ENCODE data around the gene LRRC8B. TPM values are rescaled to one million over a fixed set of nuclear protein-coding genes. Genes with fewer than 3 reads are reported as not detected.
A peak's percentile ranks its signal among the peaks of the same experiment; 100 is the strongest.
"Not testable (repeated sequence)": the region's sequence is repeated elsewhere in the genome, so short reads cannot be mapped to it uniquely, and the experiment has no call there.

Gene LRRC8B
- total RNA-seq, 2 experiments from 2014 or later: 15.7 to 16.5 TPM

GRCh38 chr1:89584211-89584610 is 59.6 kb downstream of the LRRC8B start:
- no peak overlapping the region for H3K4me3 Mint-ChIP-seq
- H3K27me3 Mint-ChIP-seq: no peaks in the 10 kb centered on the region
- no peaks in the 10 kb centered on the region for H3K9me3 Mint-ChIP-seq (ENCODE audit: low read depth)
- CTCF ChIA-PET: interaction anchor here (0.8 to 1.7 kb wide), 3 partner anchors 11 to 101 kb away, joined by 3 read pairs; no protein-coding TSS in a partner anchor
- no peak overlapping the region for H3K27ac Mint-ChIP-seq
- ATAC-seq: no peak
- H3K4me1 Mint-ChIP-seq: peaks cover 51% of the 10 kb centered on the region
- H3K36me3 Mint-ChIP-seq: peaks cover 72% of the 10 kb centered on the region
- DNase-seq: no peak

DNA sequence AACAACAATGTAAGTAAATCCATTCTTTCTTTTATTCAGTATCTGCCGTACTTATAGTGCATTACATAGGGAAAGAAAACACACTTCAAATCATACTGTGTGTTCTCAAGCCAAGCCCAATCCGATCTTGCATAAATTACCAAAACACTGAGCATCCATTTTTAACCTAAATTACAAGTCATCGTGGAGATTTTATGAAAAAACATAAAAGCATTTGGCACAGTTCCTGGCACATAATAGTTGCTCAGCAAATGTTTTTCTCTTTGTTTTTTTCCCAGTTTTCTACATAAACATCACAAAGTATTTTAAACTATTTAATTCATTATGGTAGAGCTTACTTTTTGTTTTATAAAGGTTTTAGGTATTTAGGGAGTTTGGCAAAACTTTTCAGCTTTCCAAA is 60.2 kb downstream of the LRRC8B start:
- no peaks in the 10 kb centered on the region for H3K9me3 Mint-ChIP-seq (ENCODE audit: low read depth)
- ATAC-seq (no peak), DNase-seq (no peak)
- H3K36me3 Mint-ChIP-seq: peaks cover 70% of the 10 kb centered on the region
- H3K4me3 Mint-ChIP-seq: no peak overlapping the region
- no peak overlapping the region for H3K27ac Mint-ChIP-seq
- CTCF ChIA-PET: interaction anchor here (0.8 to 1.7 kb wide), 4 partner anchors 11 to 101 kb away, joined by 3 to 4 read pairs (median 3); no protein-coding TSS in a partner anchor
- no peaks in the 10 kb centered on the region for H3K27me3 Mint-ChIP-seq
- peaks cover 56% of the 10 kb centered on the region for H3K4me1 Mint-ChIP-seq

DNA sequence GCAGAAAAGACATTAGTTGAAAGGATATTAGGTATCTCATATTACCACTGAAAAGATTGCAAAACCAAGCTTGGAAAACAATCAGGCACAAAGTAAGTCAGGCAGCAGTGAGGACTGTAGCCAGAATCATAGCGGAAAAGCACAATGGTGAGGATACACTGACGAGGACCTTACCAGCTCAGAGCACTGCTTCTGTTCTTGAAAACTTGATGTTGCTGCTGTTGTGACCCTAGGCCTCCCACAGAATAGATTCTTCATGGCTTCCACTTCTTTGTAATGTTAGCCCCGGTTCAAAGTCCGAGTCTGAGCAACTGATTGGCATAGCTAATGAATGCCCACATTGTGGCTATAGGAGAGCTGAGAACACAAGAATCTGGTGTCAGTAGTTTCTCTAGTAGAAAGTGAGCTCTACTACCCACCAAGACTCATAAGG is 63.1 kb downstream of the LRRC8B start:
- no peak overlapping the region for H3K27ac Mint-ChIP-seq
- CTCF ChIA-PET: interaction anchor here (1.0 kb wide), 2 partner anchors 9 to 12 kb away, joined by 3 read pairs; no protein-coding TSS in a partner anchor
- no peak for ATAC-seq

GRCh38 chr1:89588480-89588879 is 63.9 kb downstream of the LRRC8B start:
- CTCF ChIA-PET: interaction anchor here (1.0 kb wide), 1 partner anchor 12 kb away, joined by 3 read pairs; no protein-coding TSS in a partner anchor
- peaks cover 56% of the 10 kb centered on the region for H3K36me3 Mint-ChIP-seq
- H3K27ac Mint-ChIP-seq: no peak overlapping the region
- peaks cover 67% of the 10 kb centered on the region for H3K4me1 Mint-ChIP-seq
- ATAC-seq: no peak
- no peaks in the 10 kb centered on the region for H3K9me3 Mint-ChIP-seq (ENCODE audit: low read depth)
- no peak overlapping the region for H3K4me3 Mint-ChIP-seq
- no peak for DNase-seq
- no peaks in the 10 kb centered on the region for H3K27me3 Mint-ChIP-seq

More for the DNA sequence above, 63.1 kb downstream of the LRRC8B start:
- Mint-ChIP-seq H3K27me3 (no peaks in the 10 kb centered on the region), H3K9me3 (ENCODE audit: low read depth) (no peaks in the 10 kb centered on the region), H3K36me3 (peaks cover 57% of the 10 kb centered on the region), H3K4me1 (peaks cover 62% of the 10 kb centered on the region), H3K4me3 (no peak overlapping the region)
- DNase-seq: no peak

DNA sequence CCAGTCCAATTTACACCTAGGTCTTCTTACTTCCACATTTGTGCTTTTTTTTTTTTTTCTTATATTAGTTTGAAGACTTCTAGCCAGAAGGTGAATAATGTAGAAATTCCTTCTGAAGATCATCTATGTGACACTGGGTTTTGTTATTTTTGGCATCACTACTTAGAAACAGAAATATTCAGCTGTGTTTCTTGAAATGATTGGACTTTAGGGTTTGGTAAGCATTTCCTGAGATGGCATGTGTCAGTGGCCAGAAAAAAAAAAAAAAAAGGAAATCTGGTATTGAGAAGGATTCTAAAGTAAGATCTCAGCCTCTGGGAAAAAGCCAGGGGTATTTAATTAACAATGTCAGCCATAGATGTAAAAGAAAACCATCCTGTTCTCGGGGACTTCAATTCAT is 64.9 kb downstream of the LRRC8B start:
- CTCF ChIA-PET: interaction anchor here (0.7 to 1.6 kb wide), 6 partner anchors 9 to 71 kb away, joined by 3 to 6 read pairs (median 3); no protein-coding TSS in a partner anchor
- DNase-seq: no peak
- Mint-ChIP-seq H3K4me3 (no peak overlapping the region), H3K27ac (peak overlapping the region; percentile 61), H3K27me3 (no peaks in the 10 kb centered on the region), H3K4me1 (peaks cover 70% of the 10 kb centered on the region), H3K36me3 (peaks cover 53% of the 10 kb centered on the region), H3K9me3 (ENCODE audit: low read depth) (no peaks in the 10 kb centered on the region)
- ATAC-seq: peak; percentile 51

DNA sequence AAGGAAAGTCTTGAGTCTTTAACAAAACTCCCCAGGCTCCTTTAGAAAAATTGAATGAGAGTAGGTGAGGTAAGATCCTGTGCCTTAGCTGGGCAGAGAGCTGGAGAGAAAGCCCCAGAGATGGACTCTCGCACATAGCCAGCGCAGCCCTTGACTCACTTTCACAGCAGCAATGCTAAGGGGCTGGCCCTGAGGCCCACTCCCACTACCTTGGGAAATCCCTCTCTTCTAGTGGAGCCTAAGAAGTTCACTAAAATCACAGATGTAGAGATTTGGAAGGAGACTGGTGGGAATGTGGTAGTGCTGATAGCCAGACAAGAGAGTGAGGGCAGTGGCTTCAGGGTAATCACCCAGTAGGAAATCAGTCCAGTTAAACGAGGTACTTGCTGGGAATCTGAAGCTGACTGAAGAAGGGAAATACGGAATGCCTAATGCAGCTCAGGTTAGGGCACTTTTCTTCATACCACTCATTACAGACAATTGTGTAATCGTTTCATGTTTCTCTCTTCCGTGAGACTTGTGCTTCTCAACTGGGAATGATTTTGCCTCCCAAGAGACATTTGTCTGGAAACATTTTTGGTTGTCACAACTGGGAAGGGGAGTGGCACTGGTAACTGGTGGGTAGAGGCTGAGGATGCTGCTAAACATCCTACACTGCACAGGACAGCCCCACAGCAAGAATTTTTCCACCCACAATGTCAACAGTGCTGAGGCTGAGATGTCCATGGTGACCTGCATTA is 65.9 kb downstream of the LRRC8B start:
- ATAC-seq (no peak), DNase-seq (no peak)
- Mint-ChIP-seq H3K27me3 (no peaks in the 10 kb centered on the region), H3K4me1 (peaks cover 64% of the 10 kb centered on the region), H3K27ac (no peak overlapping the region), H3K36me3 (peaks cover 48% of the 10 kb centered on the region), H3K9me3 (ENCODE audit: low read depth) (no peaks in the 10 kb centered on the region), H3K4me3 (no peak overlapping the region)
- CTCF ChIA-PET: interaction anchor here (0.7 to 1.6 kb wide), 6 partner anchors 8 to 172 kb away, joined by 3 to 6 read pairs (median 3); no protein-coding TSS in a partner anchor

DNA sequence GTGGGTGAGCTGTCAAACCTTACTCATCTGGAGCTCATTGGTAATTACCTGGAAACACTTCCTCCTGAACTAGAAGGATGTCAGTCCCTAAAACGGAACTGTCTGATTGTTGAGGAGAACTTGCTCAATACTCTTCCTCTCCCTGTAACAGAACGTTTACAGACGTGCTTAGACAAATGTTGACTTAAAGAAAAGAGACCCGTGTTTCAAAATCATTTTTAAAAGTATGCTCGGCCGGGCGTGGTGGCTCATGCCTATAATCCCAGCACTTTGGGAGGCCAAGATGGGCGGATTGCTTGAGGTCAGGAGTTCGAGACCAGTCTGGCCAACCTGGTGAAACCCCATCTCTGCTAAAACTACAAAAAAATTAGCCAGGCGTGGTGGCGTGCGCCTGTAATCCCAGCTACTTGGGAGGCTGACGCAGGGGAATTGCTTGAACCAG is 68.3 kb downstream of the LRRC8B start:
- ATAC-seq; DNase-seq; H3K4me3 Mint-ChIP-seq; H3K27me3 Mint-ChIP-seq; H3K9me3 Mint-ChIP-seq (ENCODE audit: low read depth): not testable (repeated sequence)
- peaks cover 32% of the 10 kb centered on the region for H3K36me3 Mint-ChIP-seq
- peak overlapping the region; percentile 52 for H3K27ac Mint-ChIP-seq
- CTCF ChIA-PET: interaction anchor here (2.0 kb wide), 1 partner anchor 109 kb away, joined by 7 read pairs; no protein-coding TSS in a partner anchor
- H3K4me1 Mint-ChIP-seq: peaks cover 68% of the 10 kb centered on the region

DNA sequence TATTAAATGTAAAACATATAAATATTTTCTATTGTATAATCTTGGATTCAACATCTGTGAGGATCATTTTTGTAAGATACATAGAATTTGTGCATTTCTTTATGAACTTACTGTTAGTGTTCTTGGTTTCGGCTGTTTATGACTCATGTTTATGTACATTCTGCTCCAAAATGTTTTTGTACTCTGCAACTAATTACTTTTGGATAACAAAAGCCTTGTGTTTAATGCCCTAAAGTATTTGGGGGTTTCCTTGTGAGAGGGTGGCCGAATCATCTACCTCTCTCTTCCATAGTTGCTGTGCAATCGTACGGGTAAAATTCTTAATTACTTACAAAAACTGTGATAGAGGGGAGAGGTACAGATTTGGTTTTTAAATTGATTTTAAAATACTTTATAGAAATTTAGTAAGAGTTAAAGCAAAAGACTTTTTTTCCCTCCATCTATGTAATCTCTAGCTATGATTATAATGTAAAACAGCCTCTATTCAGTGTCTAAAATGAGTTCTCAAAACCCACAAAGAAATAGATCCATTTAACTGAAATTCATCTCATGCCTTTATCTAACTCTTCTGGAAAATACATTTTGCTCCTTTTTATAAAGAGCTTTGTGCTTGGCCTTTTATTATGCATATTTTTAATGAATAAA is 69.6 kb downstream of the LRRC8B start:
- no peak for DNase-seq
- Mint-ChIP-seq H3K9me3 (ENCODE audit: low read depth) (no peaks in the 10 kb centered on the region), H3K4me3 (no peak overlapping the region), H3K36me3 (peaks cover 21% of the 10 kb centered on the region), H3K27me3 (no peaks in the 10 kb centered on the region), H3K27ac (no peak overlapping the region), H3K4me1 (peaks cover 67% of the 10 kb centered on the region)
- no peak for ATAC-seq
- CTCF ChIA-PET: interaction anchor here (0.6 to 2.0 kb wide), 8 partner anchors 10 to 169 kb away, joined by 3 to 7 read pairs (median 3); no protein-coding TSS in a partner anchor

GRCh38 chr1:89596698-89597097 is 72.1 kb downstream of the LRRC8B start:
- DNase-seq (no peak), ATAC-seq (no peak)
- CTCF ChIA-PET: interaction anchor here (1.0 to 1.3 kb wide), 3 partner anchors 9 to 16 kb away, joined by 3 to 5 read pairs (median 4); no protein-coding TSS in a partner anchor
- H3K4me1 Mint-ChIP-seq: peaks cover 61% of the 10 kb centered on the region
- H3K27ac Mint-ChIP-seq: no peak overlapping the region
- no peaks in the 10 kb centered on the region for H3K27me3 Mint-ChIP-seq
- H3K36me3 Mint-ChIP-seq: peaks cover 25% of the 10 kb centered on the region
- H3K4me3 Mint-ChIP-seq: no peak overlapping the region
- no peaks in the 10 kb centered on the region for H3K9me3 Mint-ChIP-seq (ENCODE audit: low read depth)

GRCh38 chr1:89598450-89599331 is 74.1 kb downstream of the LRRC8B start:
- peak; percentile 68 for ATAC-seq
- Mint-ChIP-seq H3K36me3 (peaks cover 13% of the 10 kb centered on the region), H3K4me1 (peaks cover 59% of the 10 kb centered on the region), H3K27me3 (no peaks in the 10 kb centered on the region), H3K4me3 (no peak overlapping the region), H3K27ac (peak overlapping the region; percentile 62), H3K9me3 (ENCODE audit: low read depth) (no peaks in the 10 kb centered on the region)
- CTCF ChIA-PET: interaction anchor here (0.8 to 3.6 kb wide), 10 partner anchors 7 to 169 kb away, joined by 3 to 14 read pairs (median 3); no protein-coding TSS in a partner anchor
- DNase-seq: no peak

- Mint-ChIP-seq H3K4me1 (peaks cover 61% of the 10 kb centered on the region), H3K36me3 (peaks cover 12% of the 10 kb centered on the region), H3K9me3 (ENCODE audit: low read depth) (no peaks in the 10 kb centered on the region), H3K4me3 (no peak overlapping the region), H3K27ac (peak overlapping the region; percentile 62), H3K27me3 (no peaks in the 10 kb centered on the region)
- CTCF ChIA-PET: interaction anchor here (0.8 to 3.6 kb wide), 10 partner anchors 9 to 168 kb away, joined by 3 to 14 read pairs (median 3); no protein-coding TSS in a partner anchor
- DNase-seq: no peak
- peak; percentile 14 for ATAC-seq
Observed at GRCh38 chr1:89599332-89599630, 74.7 kb downstream of the LRRC8B start.

- H3K27me3 Mint-ChIP-seq: no peaks in the 10 kb centered on the region
- no peak overlapping the region for H3K27ac Mint-ChIP-seq
- H3K4me3 Mint-ChIP-seq: no peak overlapping the region
- peaks cover 9% of the 10 kb centered on the region for H3K36me3 Mint-ChIP-seq
- H3K9me3 Mint-ChIP-seq (ENCODE audit: low read depth): no peaks in the 10 kb centered on the region
- H3K4me1 Mint-ChIP-seq: peaks cover 73% of the 10 kb centered on the region
- DNase-seq (no peak), ATAC-seq (no peak)
- CTCF ChIA-PET: interaction anchor here (1.3 to 3.6 kb wide), 5 partner anchors 11 to 162 kb away, joined by 3 to 13 read pairs (median 5); no protein-coding TSS in a partner anchor
Observed at GRCh38 chr1:89600451-89601224, 76.0 kb downstream of the LRRC8B start.

Measured in activated CD8-positive, alpha-beta memory T cell treated with anti-CD3 and anti-CD28 coated beads, Interleukin-2, amount 10 ng/mL, durations not matched to agents 7 days and 5 days (primary cell).